Measurements from ENCODE around the gene FOXQ1. TPM values are rescaled to one million over a fixed set of nuclear protein-coding genes. Genes with fewer than 3 reads are reported as not detected.
A peak's percentile ranks its signal among the peaks of the same experiment; 100 is the strongest.

The FOXQ1 gene
- total and polyA plus RNA-seq, 2 of the 13 experiments (the other 11 are each of a cell fraction or from before 2014, with no cell fraction given): 35.2 to 39.8 TPM

GRCh38 chr6:1263850-1264377 lies 48.0 kb upstream of the FOXQ1 start (continued):
- TF ChIP-seq FOXA3 (CRISPR knock-in tag; IDR thresholded peaks at IDR 0.05) (peak; percentile 98), ZBTB34 (CRISPR knock-in tag; IDR thresholded peaks at IDR 0.05) (0 out of 2 replicates have a peak, but pooled peaks have one; percentile 28), HNRNPH1 (optimal IDR thresholded peaks at IDR 0.05; ENCODE audit: low read depth, low read length) (no peak), HOXA9 (CRISPR knock-in tag; IDR thresholded peaks at IDR 0.05; ENCODE audit: borderline replicate concordance) (no peak), JDP2 (CRISPR knock-in tag; IDR thresholded peaks at IDR 0.05; ENCODE audit: borderline replicate concordance) (no peak; the same call in 1 of the 2 replicates), MED8 (CRISPR knock-in tag; IDR thresholded peaks at IDR 0.05; ENCODE audit: insufficient replicate concordance) (no peak), RBM39 (IDR thresholded peaks at IDR 0.05; ENCODE audit: low read depth, low read length, poor library complexity, severe bottlenecking) (no peak), ZNF451 (CRISPR knock-in tag; IDR thresholded peaks at IDR 0.05) (no peak), NFATC3 (CRISPR knock-in tag; IDR thresholded peaks at IDR 0.05) (peak; percentile 92), IRF1 (CRISPR knock-in tag; IDR thresholded peaks at IDR 0.05; ENCODE audit: low read depth) (no peak), ZNF841 (CRISPR knock-in tag; IDR thresholded peaks at IDR 0.05; ENCODE audit: borderline replicate concordance) (no peak), POGZ (CRISPR knock-in tag; IDR thresholded peaks at IDR 0.05) (peak; percentile 73; the same call in 1 of the 2 replicates), ISL2 (CRISPR knock-in tag; IDR thresholded peaks at IDR 0.05) (peak; percentile 98), SIX1 (CRISPR knock-in tag; IDR thresholded peaks at IDR 0.05; ENCODE audit: borderline replicate concordance) (peak; percentile 68; the same call in 1 of the 2 replicates), CREB3 (CRISPR knock-in tag; IDR thresholded peaks at IDR 0.05) (no peak), SAP130 (CRISPR knock-in tag; IDR thresholded peaks at IDR 0.05; ENCODE audit: low read depth) (peak; percentile 95), U2AF2 (IDR thresholded peaks at IDR 0.05; ENCODE audit: low read depth, low read length) (no peak), ZNF256 (CRISPR knock-in tag; conservative IDR thresholded peaks at IDR 0.05) (peak; percentile 46; the same call in 1 of the 2 replicates)
- TF ChIP-seq, protein P1, sequence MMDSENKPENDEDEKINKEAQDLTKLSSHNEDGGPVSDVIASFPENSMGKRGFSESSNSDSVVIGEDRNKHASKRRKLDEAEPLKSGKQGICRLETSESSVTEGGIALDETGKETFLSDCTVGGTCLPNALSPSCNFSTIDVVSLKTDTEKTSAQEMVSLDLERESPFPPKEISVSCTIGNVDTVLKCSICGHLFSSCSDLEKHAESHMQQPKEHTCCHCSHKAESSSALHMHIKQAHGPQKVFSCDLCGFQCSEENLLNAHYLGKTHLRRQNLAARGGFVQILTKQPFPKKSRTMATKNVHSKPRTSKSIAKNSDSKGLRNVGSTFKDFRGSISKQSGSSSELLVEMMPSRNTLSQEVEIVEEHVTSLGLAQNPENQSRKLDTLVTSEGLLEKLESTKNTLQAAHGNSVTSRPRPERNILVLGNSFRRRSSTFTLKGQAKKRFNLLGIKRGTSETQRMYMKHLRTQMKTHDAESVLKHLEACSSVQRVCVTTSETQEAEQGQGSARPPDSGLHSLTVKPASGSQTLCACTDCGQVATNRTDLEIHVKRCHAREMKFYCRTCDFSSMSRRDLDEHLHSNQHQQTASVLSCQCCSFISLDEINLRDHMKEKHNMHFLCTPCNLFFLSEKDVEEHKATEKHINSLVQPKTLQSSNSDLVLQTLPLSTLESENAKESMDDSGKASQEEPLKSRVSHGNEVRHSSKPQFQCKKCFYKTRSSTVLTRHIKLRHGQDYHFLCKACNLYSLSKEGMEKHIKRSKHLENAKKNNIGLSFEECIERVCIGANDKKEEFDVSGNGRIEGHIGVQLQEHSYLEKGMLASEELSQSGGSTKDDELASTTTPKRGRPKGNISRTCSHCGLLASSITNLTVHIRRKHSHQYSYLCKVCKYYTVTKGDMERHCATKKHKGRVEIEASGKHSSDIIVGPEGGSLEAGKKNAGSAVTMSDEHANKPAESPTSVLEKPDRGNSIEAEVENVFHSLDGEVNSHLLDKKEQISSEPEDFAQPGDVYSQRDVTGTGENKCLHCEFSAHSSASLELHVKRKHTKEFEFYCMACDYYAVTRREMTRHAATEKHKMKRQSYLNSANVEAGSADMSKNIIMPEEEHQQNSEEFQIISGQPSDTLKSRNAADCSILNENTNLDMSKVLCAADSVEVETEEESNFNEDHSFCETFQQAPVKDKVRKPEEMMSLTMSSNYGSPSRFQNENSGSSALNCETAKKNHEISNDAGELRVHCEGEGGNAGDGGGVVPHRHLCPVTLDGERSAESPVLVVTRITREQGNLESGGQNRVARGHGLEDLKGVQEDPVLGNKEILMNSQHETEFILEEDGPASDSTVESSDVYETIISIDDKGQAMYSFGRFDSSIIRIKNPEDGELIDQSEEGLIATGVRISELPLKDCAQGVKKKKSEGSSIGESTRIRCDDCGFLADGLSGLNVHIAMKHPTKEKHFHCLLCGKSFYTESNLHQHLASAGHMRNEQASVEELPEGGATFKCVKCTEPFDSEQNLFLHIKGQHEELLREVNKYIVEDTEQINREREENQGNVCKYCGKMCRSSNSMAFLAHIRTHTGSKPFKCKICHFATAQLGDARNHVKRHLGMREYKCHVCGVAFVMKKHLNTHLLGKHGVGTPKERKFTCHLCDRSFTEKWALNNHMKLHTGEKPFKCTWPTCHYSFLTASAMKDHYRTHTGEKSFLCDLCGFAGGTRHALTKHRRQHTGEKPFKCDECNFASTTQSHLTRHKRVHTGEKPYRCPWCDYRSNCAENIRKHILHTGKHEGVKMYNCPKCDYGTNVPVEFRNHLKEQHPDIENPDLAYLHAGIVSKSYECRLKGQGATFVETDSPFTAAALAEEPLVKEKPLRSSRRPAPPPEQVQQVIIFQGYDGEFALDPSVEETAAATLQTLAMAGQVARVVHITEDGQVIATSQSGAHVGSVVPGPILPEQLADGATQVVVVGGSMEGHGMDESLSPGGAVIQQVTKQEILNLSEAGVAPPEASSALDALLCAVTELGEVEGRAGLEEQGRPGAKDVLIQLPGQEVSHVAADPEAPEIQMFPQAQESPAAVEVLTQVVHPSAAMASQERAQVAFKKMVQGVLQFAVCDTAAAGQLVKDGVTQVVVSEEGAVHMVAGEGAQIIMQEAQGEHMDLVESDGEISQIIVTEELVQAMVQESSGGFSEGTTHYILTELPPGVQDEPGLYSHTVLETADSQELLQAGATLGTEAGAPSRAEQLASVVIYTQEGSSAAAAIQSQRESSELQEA (CRISPR knock-in tag; IDR thresholded peaks at IDR 0.05; ENCODE audit: not compliant biosample characterization): no peak
